ENCODE measurements around the gene ANKRD65.
"Not testable (repeated sequence)": the region's sequence is repeated elsewhere in the genome, so short reads cannot be mapped to it uniquely, and the experiment has no call there.

ANKRD65 gene

GRCh38 chr1:1415751-1416150 is 5.3 kb downstream of the ANKRD65 start:
- no peak for DNase-seq (ENCODE audit: low spot score)

GRCh38 chr1:1412311-1412902 is 8.7 kb downstream of the ANKRD65 start:
- not testable (repeated sequence) for DNase-seq (ENCODE audit: low spot score)

- no peak for DNase-seq (ENCODE audit: low spot score)
Observed at GRCh38 chr1:1411626-1412025, 9.4 kb downstream of the ANKRD65 start.

GRCh38 chr1:1410238-1410637 is 10.8 kb downstream of the ANKRD65 start:
- not testable (repeated sequence) for DNase-seq (ENCODE audit: low spot score)

DNA sequence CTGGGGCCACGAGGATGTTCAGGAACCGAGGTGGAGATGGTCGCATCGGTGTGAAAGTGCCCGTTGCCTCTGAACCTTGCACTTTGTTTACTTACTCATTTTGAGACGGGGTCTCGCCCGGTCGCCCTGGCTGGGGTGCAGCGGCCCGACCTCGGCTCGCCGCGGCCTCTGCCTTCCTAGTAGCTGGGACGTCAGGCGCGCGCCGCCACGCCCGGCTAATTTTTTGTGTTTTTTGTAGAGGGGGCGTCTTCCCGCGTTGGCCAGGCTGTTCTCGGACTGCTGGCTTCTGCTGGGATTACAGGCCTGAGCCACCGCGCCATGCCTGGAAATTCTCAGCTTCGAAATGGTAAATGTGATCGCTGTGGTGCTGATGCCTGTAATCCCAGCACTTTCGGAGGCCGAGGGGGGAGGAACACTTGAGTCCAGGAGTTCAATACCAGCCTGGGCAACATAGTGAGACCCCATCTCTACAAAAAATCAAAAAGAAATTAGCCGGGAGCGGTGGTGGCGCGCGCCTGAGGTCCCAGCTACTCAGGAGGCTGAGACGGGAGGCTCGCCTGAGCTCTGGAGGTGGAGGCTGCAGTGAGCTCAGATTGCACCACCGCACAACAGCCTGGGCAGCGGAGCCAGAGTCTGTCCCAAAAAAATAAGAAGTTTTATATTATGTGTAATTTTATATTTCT is 13.3 kb downstream of the ANKRD65 start:
- peak; percentile 16 for DNase-seq (ENCODE audit: low spot score)

DNA sequence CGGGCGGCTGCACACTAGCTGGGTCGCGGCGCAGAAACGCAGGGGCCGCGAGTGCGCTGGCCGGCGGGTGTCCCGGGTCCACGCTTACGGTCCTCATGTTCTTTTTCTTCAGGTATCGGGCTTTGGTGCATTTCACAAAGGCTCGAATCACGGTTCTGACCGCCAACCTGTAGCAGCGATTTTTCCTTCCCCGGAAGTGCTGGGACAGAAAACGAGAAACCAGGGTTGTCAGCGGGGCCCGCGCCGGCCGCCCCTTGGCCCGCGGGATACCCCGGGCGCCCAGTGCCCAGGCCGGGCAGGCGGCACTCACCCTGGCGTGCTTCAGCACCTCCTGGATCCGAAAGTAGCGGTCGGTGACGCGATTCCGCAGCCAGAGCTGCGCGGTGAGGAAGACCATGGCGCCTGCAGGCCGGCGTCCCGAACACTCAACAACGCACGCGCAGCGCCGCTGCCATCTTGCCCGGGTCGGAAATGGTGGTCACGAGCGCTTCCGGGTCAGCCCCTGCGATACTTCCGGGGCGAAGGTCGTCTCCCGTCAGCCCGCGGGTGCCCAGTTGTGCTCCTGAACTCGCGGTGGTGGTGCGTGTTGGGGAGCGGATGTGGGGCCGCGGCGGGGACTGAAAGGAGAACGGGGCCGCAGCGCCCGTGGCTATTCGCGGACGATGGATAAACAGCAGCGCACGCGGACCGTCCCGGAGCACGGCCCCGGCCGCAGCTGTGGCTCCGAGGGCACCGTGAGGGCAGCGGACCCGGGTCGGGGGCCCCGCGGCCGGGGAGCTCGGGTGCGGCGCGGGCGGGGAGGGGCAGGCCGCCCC is 14.0 kb downstream of the ANKRD65 start, which contains the start of gene MRPL20:
TSS of gene MRPL20 (minus strand) at position 473 of the 815 bp plus-strand sequence. CDS start at position 397, 76 bp downstream.
- DNase-seq (ENCODE audit: low spot score), result peak; percentile 93

- DNase-seq (ENCODE audit: low spot score), result no peak
Observed at GRCh38 chr1:1406101-1406820, 14.8 kb downstream of the ANKRD65 start.

DNA sequence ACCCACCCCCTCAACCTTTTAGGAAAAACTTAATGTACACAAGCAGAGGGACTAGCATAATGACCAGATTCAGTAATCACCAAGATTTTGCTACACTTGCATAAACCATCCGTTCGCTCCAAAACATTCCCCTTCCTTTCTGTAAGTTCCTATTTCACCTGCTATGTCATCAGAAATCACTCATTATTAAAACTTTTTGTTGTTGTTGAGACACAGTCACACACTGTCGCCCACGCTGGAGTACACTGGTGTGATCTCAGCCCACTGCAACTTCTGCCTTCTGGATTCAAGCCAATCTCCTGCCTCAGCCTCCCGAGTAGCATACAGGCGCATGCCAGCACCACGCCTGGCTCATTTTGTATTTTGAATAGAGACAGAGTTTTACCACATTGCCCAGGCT is 17.4 kb downstream of the ANKRD65 start:
- DNase-seq (ENCODE audit: low spot score), result no peak

- DNase-seq (ENCODE audit: low spot score), result not testable (repeated sequence)
Observed at GRCh38 chr1:1402901-1403392, 18.1 kb downstream of the ANKRD65 start.

DNA sequence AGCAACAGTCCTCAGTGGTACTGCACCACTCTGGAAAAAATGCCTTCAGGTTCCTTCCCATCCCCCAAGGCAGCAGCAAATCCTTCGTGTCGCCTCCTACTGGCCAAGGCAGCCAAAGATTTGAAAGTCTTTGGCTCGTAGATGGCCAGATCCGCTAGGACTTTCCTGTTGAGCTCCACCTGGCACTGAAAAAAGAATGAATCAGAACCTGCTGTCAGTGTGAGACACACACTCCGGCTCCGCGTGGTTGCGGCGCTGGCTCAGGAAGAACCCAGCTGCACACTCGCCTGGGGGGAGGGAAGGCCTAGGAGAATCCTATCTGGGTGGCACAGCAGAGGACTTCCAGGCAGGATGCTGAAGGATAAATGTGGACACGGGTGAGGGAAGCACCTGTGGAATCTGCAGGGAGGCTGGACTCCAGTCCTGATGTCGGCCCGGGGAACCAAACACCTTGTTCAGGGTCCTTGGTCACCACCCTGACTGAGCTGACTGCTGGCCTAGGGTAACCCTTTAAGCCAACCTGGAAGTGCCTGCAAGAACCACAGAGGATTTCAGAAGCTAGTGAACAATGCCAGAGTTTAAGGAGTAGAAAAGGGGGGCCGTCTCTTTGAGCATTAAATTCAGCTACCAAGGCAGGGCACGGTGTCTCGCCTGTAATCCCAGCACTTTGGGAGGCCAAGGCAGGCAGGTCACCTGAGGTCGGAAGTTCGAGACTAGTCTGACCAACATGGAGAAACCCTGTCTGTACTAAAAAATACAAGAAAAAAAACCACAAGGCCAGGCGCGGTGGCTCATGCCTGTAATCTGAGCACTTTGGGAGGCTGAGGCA is 18.8 kb downstream of the ANKRD65 start:
- DNase-seq (ENCODE audit: low spot score), result peak; percentile 43

DNA sequence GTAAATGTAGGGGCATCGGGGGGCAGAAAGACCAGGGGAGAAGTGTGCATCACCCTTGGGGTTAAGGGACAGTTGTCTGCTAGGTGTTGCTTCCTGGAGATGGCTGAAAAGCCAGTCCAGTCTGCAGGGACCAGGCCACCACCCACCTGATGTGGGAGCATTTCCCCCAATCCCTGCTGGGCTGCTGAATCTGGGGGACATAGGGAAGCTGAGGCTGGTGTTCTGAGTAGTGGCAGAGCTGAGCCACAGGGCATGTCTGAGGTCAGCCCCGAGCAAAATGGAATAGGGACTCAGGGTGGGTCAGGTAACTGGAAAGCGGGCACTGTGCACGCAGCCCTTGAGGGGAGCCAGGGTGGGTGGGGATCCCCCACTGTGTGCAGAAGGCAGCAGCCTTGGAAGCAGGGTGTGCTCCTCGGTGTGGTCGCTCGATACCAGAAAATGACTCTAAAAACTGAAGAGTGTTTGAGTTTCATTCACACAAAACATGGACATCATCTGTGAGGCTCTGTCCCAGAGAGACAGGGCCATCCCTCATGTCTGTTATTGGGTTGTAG is 19.5 kb downstream of the ANKRD65 start:
- no peak for DNase-seq (ENCODE audit: low spot score)

DNA sequence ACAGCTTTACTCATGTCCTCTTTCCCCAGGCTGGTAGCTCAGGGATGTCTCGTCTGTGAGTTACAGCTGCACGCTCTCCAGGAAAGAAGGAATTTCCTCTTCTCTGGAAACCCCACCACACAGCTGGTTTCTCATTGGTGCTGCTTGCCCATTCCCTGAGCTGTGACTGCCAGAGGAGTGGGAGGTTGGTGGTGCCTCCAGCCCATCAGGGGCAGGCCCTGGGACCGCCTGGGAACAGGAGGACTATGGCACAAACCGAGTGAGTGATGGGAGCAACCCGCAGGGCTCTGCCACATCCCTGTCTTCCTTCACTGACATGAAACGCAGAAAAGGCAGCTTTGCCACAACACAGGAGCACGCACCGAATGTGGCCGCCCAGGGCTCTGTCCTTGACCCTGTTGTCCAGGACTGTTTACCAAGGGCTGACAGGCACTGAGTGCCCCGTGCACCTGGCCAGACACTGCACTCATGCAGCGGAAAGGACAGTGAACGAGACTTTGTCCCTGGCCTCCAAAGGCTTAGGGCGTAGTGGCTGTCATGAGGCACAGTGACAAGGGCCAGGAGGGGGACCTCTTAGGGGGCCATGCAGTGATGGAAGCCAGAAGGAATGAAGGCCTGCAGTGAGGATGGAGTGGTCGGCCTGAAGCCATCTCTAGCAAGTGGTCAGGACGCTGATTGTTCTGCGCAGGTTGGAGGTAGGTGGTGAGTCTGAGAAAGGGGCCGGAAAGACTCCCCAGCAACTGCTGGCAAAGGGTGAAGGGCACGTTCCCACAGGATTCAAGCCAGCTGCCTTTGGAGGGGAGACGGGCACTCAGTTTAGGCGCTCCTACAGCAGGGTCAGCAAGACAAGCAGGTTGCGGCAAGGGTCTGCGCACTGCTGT is 20.3 kb downstream of the ANKRD65 start:
- no peak for DNase-seq (ENCODE audit: low spot score)

- no peak for DNase-seq (ENCODE audit: low spot score)
Observed at GRCh38 chr1:1399872-1400575, 21.1 kb downstream of the ANKRD65 start.

DNA sequence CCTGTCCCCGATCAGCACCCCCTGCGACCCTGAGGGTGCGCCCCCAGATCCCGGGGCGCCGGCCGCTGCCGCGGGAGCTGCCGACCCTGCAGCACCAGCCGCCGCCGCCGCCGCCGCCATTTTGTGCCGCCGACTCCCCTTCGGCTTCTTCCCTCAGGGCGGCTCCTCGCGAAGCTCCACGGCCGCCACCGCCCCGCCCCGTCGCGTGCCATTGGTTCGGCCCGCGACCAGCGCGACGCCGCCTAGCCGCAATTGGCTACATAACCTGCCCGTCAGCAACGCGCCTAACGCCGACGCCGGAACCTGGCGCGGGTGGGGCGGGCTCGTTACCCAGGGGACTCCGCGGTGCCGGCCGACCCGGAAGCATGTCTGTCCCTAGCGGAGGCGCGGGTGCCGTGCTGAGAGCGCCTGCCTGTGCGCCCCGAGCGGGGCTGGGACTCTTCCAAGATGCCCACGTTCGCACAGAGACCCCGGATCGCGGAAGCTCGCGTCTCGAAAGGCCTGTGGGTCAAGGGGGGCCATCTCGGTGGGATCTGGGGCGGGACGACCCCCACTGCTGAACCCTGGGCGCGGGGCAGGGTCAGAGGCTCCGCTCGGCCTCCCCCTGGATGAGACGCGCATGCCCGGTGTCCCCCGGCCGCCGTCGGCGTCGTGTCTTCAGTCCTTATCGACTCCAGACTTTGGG is 21.7 kb downstream of the ANKRD65 start, which contains the start of gene CCNL2:
TSS of gene CCNL2 (minus strand) at position 149 of the 685 bp plus-strand sequence. CDS start at position 120, 29 bp downstream.
- peak; percentile 98 for DNase-seq (ENCODE audit: low spot score)

DNA sequence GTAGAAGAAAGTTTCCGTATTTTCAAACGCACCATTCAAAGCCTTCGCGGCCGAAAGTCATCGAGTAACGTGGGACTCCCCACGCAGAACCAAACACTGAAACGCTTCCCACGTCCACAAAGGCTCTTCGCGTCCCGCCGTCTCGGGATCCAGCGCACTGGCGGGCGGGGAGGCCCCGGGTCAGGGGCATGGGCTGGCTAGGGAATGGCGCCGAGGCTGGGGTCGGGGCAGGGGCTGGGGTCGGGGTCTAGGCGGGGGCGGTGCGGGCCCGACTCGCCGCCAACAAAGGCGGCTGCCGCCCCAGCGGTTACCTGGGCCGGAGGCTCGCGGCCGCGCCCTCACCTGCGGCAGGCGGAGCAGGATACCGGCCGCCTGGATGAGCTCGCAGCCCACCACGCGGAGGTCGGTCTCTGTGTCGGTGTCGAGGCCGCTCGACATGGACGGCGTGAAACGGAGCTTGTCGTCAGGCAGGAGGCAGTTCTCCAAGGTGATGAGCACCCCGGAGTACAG is 22.3 kb downstream of the ANKRD65 start:
- no peak for DNase-seq (ENCODE audit: low spot score)

DNA sequence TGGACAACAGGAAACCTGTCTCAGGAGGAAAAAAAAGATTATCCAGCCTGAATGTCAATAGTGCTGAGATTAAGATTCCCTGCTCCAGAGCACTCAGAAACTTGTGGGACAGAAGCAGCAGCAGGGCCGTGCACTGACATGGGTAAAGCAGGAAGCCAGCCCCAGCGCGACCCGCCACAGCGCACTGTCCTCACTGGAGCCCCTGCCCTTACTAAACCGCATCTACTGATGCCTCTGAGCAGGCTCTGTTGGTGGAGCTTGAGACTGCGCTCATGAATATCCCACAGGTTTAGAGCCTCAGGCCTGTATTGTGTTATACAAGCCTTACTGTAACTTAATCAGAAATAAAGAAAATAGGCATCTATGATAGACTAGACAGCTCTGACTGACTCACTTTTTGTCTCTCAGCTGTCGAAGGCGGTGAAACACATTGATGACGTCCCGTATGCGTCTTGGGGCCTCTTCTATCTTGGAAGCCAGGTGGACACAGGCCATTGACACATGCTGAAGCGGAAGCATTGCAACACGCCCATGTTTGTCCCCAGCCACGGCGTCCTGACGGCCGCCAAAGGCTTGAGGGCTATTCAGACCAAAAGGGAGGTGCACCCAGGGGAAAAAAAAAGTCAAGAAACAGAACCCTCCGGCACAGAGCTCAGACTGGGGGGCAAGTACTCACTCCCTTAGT is 23.1 kb downstream of the ANKRD65 start:
- no peak for DNase-seq (ENCODE audit: low spot score)

- DNase-seq (ENCODE audit: low spot score), result no peak
Observed at GRCh38 chr1:1395166-1395565, 25.9 kb downstream of the ANKRD65 start.

DNA sequence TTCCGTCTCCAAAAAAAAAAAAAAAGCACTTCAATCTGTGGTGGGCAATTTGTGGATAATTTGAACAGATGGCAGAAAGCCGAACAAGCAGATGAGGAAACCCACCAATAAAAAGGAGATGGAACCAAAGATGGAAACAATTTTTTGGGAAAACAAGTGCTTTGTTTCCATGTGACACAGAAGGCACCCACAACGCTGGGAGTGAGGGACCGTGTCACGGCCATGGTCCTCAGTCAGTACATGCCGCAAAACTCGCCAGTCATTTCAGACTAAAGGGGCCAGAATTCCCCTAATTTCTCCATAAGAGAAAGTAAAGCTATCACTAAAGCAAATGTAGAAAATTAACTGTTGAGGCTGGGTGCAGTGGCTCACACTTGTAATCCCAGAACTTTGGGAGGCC is 27.0 kb downstream of the ANKRD65 start:
- DNase-seq (ENCODE audit: low spot score), result no peak

Measured in iPS-NIHi11 (cell line).